Keratinocyte (primary cell): ENCODE data around the gene SH3PXD2A.

Experiments used
- CTCF ChIP-seq, 3 experiments: IDR thresholded peaks in 1 of 3; conservative IDR thresholded peaks in 1 of 3; optimal IDR thresholded peaks in 1 of 3; 2 replicates in 2 of 3; 3 replicates in 1 of 3; pipeline versions ENCODE3 to v1.5.1; 2011; ENCODE audit warnings: low read length in 3 of 3, mild to moderate bottlenecking in 3 of 3, moderate library complexity in 2 of 3, control low read depth in 1 of 3, inconsistent platforms in 1 of 3; ENCODE audit not compliant: insufficient read depth in 2 of 3; ENCODE audit errors: extremely low read depth in 1 of 3
- EZH2 ChIP-seq: IDR thresholded peaks from one replicate; pipeline ENCODE4 v1.6.1; 2012; ENCODE audit warnings: inconsistent platforms, mild to moderate bottlenecking, low read length, moderate library complexity

GRCh38 chr10:103558911-103559310 is 296.5 kb downstream of the SH3PXD2A start:
- no peak for TF ChIP-seq CTCF (optimal IDR thresholded peaks at IDR 0.05 in 1 of 3, IDR thresholded peaks at IDR 0.05 in 1 of 3, conservative IDR thresholded peaks at IDR 0.05 in 1 of 3; ENCODE audit: extremely low read depth in 1 of 3, insufficient read depth in 2 of 3, low read length in 3 of 3)
- no peak for TF ChIP-seq EZH2
